Islet precursor cell (in vitro differentiated cells): ENCODE results near the gene DAB2IP.

Source experiments
- DNase-seq: peaks from one replicate; pipeline ENCODE4 v3.0.0-alpha.2; 2018

DAB2IP gene

GRCh38 chr9:121767171-121767769 is 115.8 kb downstream of the DAB2IP start:
- DNase-seq, result no peak

DNA sequence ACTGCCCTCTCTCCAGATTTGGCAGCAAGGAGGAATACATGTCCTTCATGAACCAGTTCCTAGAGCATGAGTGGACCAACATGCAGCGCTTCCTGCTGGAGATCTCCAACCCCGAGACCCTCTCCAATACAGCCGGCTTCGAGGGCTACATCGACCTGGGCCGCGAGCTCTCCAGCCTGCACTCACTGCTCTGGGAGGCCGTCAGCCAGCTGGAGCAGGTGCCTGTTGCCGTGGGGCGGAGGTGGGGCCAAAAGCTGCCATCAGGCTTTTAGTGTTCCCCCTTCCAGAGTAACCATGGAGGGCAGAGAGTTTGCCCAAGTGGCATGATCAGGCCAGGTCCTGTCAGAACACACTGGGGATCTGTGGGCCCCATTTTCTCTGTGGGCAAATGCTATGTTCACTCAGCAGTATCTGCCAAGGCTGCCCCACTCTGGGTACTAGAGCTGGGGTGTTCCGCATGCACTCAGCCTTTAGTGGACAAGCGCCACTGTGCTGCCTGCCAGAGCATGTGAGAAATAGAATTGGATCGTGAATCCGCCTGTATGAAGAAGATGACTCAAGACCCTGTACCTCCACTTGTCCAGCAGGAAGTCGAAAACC is 117.1 kb downstream of the DAB2IP start:
- DNase-seq, result no peak

- DNase-seq, result no peak
Observed at GRCh38 chr9:121769939-121770338, 118.5 kb downstream of the DAB2IP start.

GRCh38 chr9:121770415-121771273 is 119.2 kb downstream of the DAB2IP start:
- DNase-seq, result no peak

GRCh38 chr9:121771418-121771817 is 120.0 kb downstream of the DAB2IP start:
- no peak for DNase-seq

GRCh38 chr9:121771851-121772599 is 120.6 kb downstream of the DAB2IP start:
- DNase-seq, result no peak

- DNase-seq, result no peak
Observed at GRCh38 chr9:121772600-121773285, 121.3 kb downstream of the DAB2IP start.

DNA sequence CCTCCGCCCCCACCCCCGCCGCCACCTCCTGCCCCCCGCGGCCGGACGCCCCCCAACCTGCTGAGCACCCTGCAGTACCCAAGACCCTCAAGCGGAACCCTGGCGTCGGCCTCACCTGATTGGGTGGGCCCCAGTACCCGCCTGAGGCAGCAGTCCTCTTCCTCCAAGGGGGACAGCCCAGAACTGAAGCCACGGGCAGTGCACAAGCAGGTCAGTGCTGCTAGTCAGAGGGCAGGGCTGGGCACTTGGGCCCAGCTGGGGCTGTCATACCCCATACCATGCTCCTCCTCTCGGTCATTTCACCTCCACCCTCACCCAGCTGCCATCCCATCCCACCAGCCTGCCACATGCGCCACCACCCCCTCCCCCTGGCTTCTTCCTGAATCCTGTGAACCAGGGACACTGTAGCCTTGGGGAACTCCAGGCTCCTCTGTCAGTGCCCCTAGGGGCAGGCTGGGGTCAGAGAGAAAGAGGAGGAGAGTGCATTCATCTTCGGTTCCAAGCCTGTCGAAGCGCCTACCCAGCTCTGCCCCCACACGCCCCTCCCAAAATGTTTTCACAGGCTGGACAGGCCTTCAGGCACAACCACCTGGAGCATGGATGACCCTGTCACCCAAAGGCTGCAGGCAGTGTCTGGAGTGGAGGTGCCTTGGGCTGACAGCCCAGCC is 122.0 kb downstream of the DAB2IP start:
- no peak for DNase-seq

DNA sequence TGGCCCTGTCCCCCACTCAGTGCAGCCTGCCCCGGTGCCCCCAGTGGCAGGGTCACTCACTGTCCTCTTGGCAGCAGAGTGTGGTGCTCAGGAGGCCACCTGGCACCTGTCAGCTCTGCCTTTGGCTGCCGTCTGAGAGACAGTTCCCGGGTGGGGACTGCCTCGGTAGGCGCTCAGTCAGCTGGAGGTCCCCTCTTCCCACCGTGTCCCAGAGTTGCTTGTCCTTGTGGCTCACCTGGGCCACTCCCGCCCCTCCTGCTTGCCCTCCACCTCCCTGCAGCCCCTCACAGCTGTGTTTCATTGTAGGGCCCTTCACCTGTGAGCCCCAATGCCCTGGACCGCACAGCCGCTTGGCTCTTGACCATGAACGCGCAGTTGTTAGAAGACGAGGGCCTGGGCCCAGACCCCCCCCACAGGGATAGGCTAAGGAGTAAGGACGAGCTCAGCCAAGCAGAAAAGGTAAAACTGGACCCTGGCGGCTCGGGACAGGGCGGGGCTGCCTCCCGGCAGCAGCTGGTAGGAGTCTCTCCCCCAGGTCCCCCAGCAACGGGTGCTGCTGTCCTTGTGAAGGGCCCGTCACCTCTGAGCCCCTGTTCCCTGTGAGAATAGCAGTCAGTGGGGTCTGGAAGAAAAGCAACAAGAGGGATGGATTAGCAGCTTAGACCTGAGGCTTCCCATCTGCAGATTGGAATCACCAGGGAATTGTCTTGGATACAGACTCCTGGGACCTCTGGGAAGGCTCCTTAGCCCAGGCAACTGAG is 122.7 kb downstream of the DAB2IP start:
- DNase-seq, result no peak

DNA sequence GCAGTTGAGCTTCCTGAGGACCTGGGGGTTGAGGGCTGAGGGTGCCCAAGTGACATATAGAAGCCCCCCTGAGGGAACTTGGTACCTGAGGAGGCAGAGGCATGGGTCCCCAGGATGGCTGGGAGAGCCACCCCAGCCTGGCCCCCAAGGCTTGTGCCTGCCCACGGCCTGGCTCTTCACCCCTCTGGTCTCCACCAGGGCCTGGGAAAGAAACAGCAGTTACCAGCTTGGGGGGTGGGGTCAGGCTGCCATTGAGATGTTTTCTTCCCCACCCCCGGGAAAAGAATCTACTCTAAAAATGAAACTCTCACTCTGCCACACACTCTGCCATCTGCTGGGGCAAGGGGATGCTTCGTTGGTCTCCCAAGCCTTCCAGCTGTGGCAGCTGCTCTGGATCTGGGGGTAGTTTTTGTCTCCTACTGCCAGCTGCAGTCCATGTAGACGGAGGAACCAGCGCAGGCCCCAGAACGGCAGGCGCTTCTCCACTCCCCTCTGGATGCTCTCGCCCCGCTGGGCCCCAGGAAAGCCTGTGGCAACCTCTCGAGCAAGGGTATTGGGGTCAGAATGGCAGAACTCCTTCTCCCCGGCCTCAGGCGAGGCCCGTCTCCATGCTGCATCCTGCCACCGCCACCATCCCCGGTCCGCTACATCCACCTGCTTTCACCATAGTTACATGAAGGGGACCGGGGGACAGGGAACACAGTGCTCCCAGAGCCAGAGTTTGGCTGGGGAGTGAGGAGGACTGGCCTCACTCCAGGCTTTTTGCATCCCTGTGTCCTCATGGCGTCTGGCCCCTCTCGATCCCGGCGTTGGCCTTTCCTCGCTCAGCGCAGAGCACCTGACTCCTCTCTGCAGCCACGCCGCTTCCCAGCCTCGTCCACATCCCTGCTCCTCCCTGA is 123.5 kb downstream of the DAB2IP start:
- DNase-seq, result no peak

DNA sequence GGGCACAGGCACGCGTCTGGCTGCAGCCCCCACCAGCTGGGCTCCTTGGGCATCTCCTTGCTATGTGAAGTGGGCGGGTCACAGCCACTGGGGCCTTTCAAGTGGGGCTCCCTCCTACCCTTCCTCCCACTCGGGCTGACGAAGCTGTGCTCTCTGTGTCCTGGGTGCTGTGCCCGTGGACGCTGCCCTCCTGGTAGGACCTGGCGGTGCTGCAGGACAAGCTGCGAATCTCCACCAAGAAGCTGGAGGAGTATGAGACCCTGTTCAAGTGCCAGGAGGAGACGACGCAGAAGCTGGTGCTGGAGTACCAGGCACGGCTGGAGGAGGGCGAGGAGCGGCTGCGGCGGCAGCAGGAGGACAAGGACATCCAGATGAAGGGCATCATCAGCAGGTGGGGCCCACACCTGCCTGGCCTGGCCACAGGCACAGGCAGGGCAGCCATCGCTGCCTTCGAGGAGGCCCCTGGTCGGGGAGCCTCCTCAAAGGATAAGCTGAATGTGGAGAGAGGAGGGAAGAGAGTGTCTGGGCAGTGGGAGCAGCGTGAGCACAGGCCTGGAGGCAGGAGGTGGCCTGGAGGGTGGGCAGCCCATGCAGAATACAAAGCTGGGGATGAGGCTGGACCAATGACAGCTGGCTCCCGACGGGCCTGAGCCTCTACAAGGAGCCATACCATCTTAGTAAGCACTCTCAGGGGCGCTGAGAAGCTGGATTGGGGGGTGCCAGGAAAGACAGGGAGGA is 124.7 kb downstream of the DAB2IP start:
- DNase-seq, result no peak

DNA sequence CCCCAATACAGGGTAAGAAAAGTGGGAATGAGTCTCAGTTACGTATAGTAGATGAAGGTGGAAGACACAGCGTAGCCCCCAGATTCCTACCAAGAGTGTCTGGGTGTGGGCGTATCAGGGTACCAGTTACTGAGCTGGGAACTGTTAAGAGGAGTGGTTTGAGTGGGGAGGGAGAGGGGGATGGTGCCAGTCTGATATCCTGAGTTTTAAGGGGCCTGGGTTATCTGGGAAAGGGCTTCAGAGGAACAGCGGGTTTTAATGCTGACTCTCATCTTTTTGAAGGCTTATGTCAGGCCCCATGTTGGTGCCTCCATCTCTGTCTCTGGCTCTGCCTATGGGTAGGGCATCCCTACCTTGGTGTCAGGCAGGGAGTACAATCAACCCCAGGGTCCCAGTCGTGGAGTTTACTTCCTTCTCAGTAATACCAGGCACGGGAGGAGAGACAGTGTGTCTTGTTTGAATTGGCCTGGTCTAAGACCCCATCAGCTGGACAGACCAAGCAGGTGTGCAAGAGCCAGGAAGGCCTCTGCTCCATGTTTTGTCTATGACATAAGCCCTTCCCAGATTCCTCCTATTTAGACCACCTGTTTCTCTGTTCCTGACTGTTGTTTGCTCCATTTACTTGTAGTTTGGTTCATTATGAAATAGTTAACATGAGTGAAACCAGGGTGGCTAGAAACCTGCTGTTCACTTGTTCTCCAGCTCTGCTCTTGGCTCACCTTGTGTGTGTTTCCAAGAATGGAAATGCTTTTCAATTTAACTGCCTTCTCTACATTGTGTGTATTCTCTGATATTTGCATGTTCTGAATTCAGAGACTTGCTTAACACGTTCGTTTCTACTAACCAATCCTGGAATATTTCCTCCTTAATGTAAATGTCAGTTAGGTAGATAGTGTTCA is 125.6 kb downstream of the DAB2IP start:
- DNase-seq, result no peak

DNA sequence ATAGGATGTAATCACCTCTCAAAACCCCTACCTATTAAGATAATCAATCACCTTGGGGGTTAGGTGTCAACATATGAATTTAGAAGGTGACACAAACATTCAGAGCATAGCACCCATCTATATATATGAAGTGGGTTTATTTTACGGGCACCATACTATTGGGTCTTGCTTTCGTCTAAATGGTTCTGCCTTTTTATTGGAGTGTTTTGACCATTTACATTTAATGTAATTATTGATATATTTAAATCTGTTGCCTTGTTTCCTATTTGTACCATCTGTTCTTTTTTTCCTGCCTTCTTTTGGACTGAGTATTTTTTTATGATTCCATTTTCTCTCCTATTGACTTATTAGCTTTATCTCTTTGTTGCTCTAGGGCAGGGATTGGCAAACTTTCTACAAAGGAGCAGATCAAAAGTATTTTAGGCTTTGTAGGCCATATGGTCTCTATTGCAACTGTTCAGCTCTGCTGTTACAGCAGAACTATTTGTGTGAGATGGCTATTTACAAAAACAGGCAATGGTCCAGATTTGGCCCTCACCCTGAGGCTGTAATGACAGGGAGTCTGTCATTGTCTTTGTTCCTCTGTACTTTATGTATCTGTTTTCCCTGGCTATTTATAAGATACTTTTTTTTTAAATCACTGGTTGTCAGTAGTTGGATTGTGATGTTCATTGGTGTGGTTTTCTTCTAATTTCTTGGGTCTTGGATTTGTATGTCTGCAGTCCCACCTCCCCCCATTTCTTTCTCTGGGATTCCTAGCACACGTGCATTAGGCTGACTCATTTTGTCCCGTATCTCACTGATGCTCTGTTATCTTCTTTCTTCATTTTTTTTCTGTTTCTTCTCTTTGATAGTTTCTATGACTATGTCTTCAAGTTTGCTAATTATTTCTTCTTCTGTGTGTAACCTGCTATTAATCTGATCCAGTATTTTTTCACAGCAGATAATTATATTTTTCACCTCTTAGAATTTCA is 127.1 kb downstream of the DAB2IP start:
- DNase-seq, result no peak

GRCh38 chr9:121779381-121780117 is 128.1 kb downstream of the DAB2IP start:
- DNase-seq, result no peak

GRCh38 chr9:121780177-121781040 is 129.0 kb downstream of the DAB2IP start:
- DNase-seq, result peak; percentile 38
